ENCODE data around the gene COL4A3.

Gene COL4A3

GRCh38 chr2:227310756-227311110, 146.3 kb downstream of the COL4A3 start:
- no peak overlapping the region for H3K4me3 ChIP-seq (ENCODE audit: low read depth, low read length)

GRCh38 chr2:227311861-227312506, 147.6 kb downstream of the COL4A3 start:
- TF ChIP-seq CTCF (IDR thresholded peaks at IDR 0.05; ENCODE audit: low read depth, low read length) = no peak
- H3K4me3 ChIP-seq (ENCODE audit: low read depth, low read length) = no peak overlapping the region

More at GRCh38 chr2:227310756-227311110, 146.3 kb downstream of the COL4A3 start:
- no peak for TF ChIP-seq CTCF (IDR thresholded peaks at IDR 0.05; ENCODE audit: low read depth, low read length)

- TF ChIP-seq CTCF (IDR thresholded peaks at IDR 0.05; ENCODE audit: low read depth, low read length) = no peak
These were observed 148.2 kb downstream of the COL4A3 start for GRCh38 chr2:227312579-227312978.

GRCh38 chr2:227313310-227313709, 148.9 kb downstream of the COL4A3 start:
- H3K4me3 ChIP-seq (ENCODE audit: low read depth, low read length) = no peak overlapping the region
- no peak for TF ChIP-seq CTCF (IDR thresholded peaks at IDR 0.05; ENCODE audit: low read depth, low read length)

More at GRCh38 chr2:227312579-227312978, 148.2 kb downstream of the COL4A3 start:
- H3K4me3 ChIP-seq (ENCODE audit: low read depth, low read length) = no peak overlapping the region

- TF ChIP-seq CTCF (IDR thresholded peaks at IDR 0.05; ENCODE audit: low read depth, low read length) = no peak
- H3K4me3 ChIP-seq (ENCODE audit: low read depth, low read length) = no peak overlapping the region
These were observed 153.4 kb downstream of the COL4A3 start for GRCh38 chr2:227317834-227318233.

- no peak overlapping the region for H3K4me3 ChIP-seq (ENCODE audit: low read depth, low read length)
- no peak for TF ChIP-seq CTCF (IDR thresholded peaks at IDR 0.05; ENCODE audit: low read depth, low read length)
These were observed 156.1 kb downstream of the COL4A3 start for GRCh38 chr2:227320305-227321094.

- no peak overlapping the region for H3K4me3 ChIP-seq (ENCODE audit: low read depth, low read length)
- TF ChIP-seq CTCF (IDR thresholded peaks at IDR 0.05; ENCODE audit: low read depth, low read length) = no peak
These were observed 158.2 kb downstream of the COL4A3 start for GRCh38 chr2:227322530-227323205.
